ENCODE data around the gene IRX1.

Gene IRX1

GRCh38 chr5:3595006-3595961 is at the start of gene IRX1:
IRX1 (plus strand) TSS chr5:3595832; CDS start chr5:3596106, 274 bp downstream.
- DNase-seq, result no peak

GRCh38 chr5:3546028-3546427 is 49.6 kb upstream of the IRX1 start:
- no peak for DNase-seq

GRCh38 chr5:3564116-3564515 is 31.5 kb upstream of the IRX1 start:
- no peak for DNase-seq

- DNase-seq, result no peak
Observed at GRCh38 chr5:3564827-3565518, 30.7 kb upstream of the IRX1 start.

- no peak for DNase-seq
Observed at GRCh38 chr5:3584724-3585531, 10.7 kb upstream of the IRX1 start.

- peak; percentile 47 for DNase-seq
Observed at GRCh38 chr5:3590161-3590966, 5.3 kb upstream of the IRX1 start.

GRCh38 chr5:3590967-3591900 is 4.4 kb upstream of the IRX1 start:
- DNase-seq, result peak; percentile 28

GRCh38 chr5:3592298-3592697 is 3.3 kb upstream of the IRX1 start:
- no peak for DNase-seq

GRCh38 chr5:3593771-3594509 is 1.7 kb upstream of the IRX1 start:
- DNase-seq, result no peak

- DNase-seq, result no peak
Observed at GRCh38 chr5:3594510-3595005, 1.1 kb upstream of the IRX1 start.

- DNase-seq, result no peak
Observed at GRCh38 chr5:3596261-3596825, 711 bp downstream of the IRX1 start.

- no peak for DNase-seq
Observed at GRCh38 chr5:3596857-3597166, 1.2 kb downstream of the IRX1 start.

- DNase-seq, result no peak
Observed at GRCh38 chr5:3597167-3598007, 1.8 kb downstream of the IRX1 start.

GRCh38 chr5:3598207-3598606 is 2.6 kb downstream of the IRX1 start:
- DNase-seq, result no peak

- DNase-seq, result no peak
Observed at GRCh38 chr5:3598769-3599211, 3.2 kb downstream of the IRX1 start.

GRCh38 chr5:3599226-3600105 is 3.8 kb downstream of the IRX1 start:
- peak; percentile 52 for DNase-seq

GRCh38 chr5:3600106-3601060 is 4.8 kb downstream of the IRX1 start:
- no peak for DNase-seq

Data from RPMI8226 (cell line).